NB4 (cell line): Measurements from ENCODE around the gene NCK2.

Source experiments
- MYC ChIP-seq: IDR thresholded peaks from 2 replicates; pipeline ENCODE4 v1.6.1; 2011; ENCODE audit warnings: low read depth, low read length
- POLR2A ChIP-seq: IDR thresholded peaks from 2 replicates; pipeline ENCODE4 v1.6.1; 2011; ENCODE audit warnings: mild to moderate bottlenecking; ENCODE audit not compliant: insufficient read length; ENCODE audit errors: extremely low read depth
- TF ChIP-seq, protein P1 (sequence below): IDR thresholded peaks from one replicate; pipeline ENCODE4 v1.5.1; 2012; ENCODE audit warnings: low read depth, low read length

DNA sequence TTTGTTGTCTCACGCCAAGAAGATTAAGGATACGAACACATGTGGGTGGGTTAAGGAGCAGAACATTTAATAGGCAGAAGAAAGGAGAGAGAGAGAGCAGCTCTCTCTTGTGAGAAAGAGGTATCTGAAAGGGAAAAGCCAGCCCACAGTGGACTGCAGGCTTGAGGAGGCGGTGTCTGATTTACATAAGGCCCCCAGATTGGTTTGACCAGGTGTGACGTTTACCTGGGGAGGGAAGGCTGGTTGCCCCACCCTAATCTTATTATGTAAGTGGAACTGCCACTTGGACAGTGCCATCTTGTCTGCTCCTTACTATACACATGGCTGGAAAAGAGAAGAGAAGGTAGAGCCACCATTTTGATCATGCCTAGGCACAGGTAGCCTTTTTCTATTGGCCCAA lies 189.2 kb downstream of the NCK2 start:
- TF ChIP-seq, protein P1, sequence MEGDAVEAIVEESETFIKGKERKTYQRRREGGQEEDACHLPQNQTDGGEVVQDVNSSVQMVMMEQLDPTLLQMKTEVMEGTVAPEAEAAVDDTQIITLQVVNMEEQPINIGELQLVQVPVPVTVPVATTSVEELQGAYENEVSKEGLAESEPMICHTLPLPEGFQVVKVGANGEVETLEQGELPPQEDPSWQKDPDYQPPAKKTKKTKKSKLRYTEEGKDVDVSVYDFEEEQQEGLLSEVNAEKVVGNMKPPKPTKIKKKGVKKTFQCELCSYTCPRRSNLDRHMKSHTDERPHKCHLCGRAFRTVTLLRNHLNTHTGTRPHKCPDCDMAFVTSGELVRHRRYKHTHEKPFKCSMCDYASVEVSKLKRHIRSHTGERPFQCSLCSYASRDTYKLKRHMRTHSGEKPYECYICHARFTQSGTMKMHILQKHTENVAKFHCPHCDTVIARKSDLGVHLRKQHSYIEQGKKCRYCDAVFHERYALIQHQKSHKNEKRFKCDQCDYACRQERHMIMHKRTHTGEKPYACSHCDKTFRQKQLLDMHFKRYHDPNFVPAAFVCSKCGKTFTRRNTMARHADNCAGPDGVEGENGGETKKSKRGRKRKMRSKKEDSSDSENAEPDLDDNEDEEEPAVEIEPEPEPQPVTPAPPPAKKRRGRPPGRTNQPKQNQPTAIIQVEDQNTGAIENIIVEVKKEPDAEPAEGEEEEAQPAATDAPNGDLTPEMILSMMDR = no peak
- TF ChIP-seq MYC (no peak), POLR2A (no peak)
